Spleen (tissue), 11 donors: ENCODE results near the gene SMYD1. TPM values are rescaled to one million over a fixed set of nuclear protein-coding genes. Genes with fewer than 3 reads are reported as not detected.

ENCODE experiments used
- DNase-seq: peaks from one replicate; pipeline ENCODE4 v3.0.0-alpha.2; 2020
- H3K27ac ChIP-seq, 8 donors: fragments of 200-600 bp; sonication (generic) in 7 of 8; 1 replicate in 4 of 8; 2 replicates in 4 of 8; pipeline versions ENCODE4 v1.5.0 to v1.8.0; 2016 to 2021; ENCODE audit warnings: inconsistent platforms in 4 of 8, mild to moderate bottlenecking in 4 of 8, moderate library complexity in 1 of 8
- H3K27me3 ChIP-seq, 7 donors: fragments of 200-600 bp; sonication (generic) in 6 of 7; replicated peaks in 1 of 7; 1 replicate in 4 of 7; 2 replicates in 3 of 7; pipeline versions ENCODE4 v1.5.0 to v1.8.0; 2016 to 2021; ENCODE audit warnings: inconsistent platforms in 3 of 7, mild to moderate bottlenecking in 1 of 7
- H3K36me3 ChIP-seq, 6 donors: fragments of 200-600 bp; sonication (generic) in 5 of 6; 1 replicate in 4 of 6; 2 replicates in 2 of 6; pipeline versions ENCODE4 v1.5.0 to v1.8.0; 2016 to 2021; ENCODE audit warnings: inconsistent platforms in 2 of 6
- H3K4me1 ChIP-seq, 6 donors: fragments of 200-600 bp; sonication (generic) in 5 of 6; 1 replicate in 3 of 6; 2 replicates in 3 of 6; pipeline versions ENCODE4 v1.5.0 to v1.8.0; 2016 to 2021; ENCODE audit warnings: inconsistent platforms in 3 of 6
- H3K4me3 ChIP-seq, 8 donors: fragments of 200-600 bp; sonication (generic) in 7 of 8; 1 replicate in 4 of 8; 2 replicates in 4 of 8; pipeline versions ENCODE4 v1.5.0 to v1.8.0; 2016 to 2021; ENCODE audit warnings: inconsistent platforms in 4 of 8, mild to moderate bottlenecking in 4 of 8, moderate library complexity in 2 of 8
- H3K9me3 ChIP-seq, 8 donors: fragments of 200-600 bp; sonication (generic) in 7 of 8; 1 replicate in 4 of 8; 2 replicates in 4 of 8; pipeline versions ENCODE4 v1.5.0 to v1.8.0; 2016 to 2021; ENCODE audit warnings: inconsistent platforms in 4 of 8
- POLR2A ChIP-seq, 3 donors: fragments of 450-650 bp; IDR thresholded peaks; one replicate each; pipeline ENCODE4 v1.5.1; 2017; ENCODE audit warnings: antibody characterized with exemption in 3 of 3, mild to moderate bottlenecking in 1 of 3
- POLR2AphosphoS5 ChIP-seq, 3 donors: sonication (generic); formaldehyde crosslinking; IDR thresholded peaks; one replicate each; pipeline ENCODE4 v1.5.1; 2017; ENCODE audit warnings: antibody characterized with exemption in 3 of 3
- WGBS, 5 donors: extraction: QIAGEN DNeasy Blood & Tissue Kit in 3 of 5; methylation state at CpG; one replicate each; pipeline versions ENCODE4 v1.1.5 to v1.1.7; 2013 to 2018; 5-methylcytosine and 5-hydroxymethylcytosine counted together
- intact Hi-C: fragments of 100-400 bp; cut with DNase I; formaldehyde crosslinking; loops from one replicate; pipeline ENCODE4 v1.15.0; 2023; ENCODE audit warnings: low total_unique reads
- polyA plus RNA-seq, 3 donors: library from polyadenylated mRNA; stranded (reverse); fragments of 200-250 nt; gene quantifications; one replicate each; pipeline ENCODE4 v1.2.1, GENCODE V29; 2013
- total RNA-seq, 7 donors: library from RNA; depleted of rRNA in 3 of 7; stranded (reverse); fragments of >200 nt in 3 of 7; fragmentation: NEBNext Ultra II Directional in 4 of 7; extraction: Animal tissue kit (Norgen Biotek cat#: 25700) in 4 of 7; gene quantifications; one replicate each; pipeline versions ENCODE4 v1.1.0 to v1.2.1, GENCODE V29; 2016 to 2021
- TF ChIP-seq, protein P1 (sequence below), 11 experiments: fragments of 200-600 bp in 7 of 11; fragments of 450-650 bp in 4 of 11; sonication (generic) in 4 of 11; IDR thresholded peaks in 8 of 11; conservative IDR thresholded peaks in 3 of 11; 1 replicate in 7 of 11; 2 replicates in 4 of 11; pipeline versions ENCODE4 v1.4.0 to v1.8.0; 2016 to 2021; ENCODE audit warnings: antibody characterized with exemption in 11 of 11, inconsistent platforms in 4 of 11, mild to moderate bottlenecking in 1 of 11
- donor health status: healthy with polysubstance abuse.
- donor health status: DM: no; HTN: no; CAD: no; lungs with moderate emphysema.
- donor health status: DM: no; HTN: no; CAD: no.
- donor health status: Bipolar disorder and iron deficiency.
- donor health status: healthy.
- donor health status: DM: no; HTN: no; CAD: no.
- donor health status: DM: yes; HTN: yes; CAD: no.

The SMYD1 gene
- total and polyA plus RNA-seq, 10 donors = 0.02 to 0.07 TPM; not detected in 8

DNA sequence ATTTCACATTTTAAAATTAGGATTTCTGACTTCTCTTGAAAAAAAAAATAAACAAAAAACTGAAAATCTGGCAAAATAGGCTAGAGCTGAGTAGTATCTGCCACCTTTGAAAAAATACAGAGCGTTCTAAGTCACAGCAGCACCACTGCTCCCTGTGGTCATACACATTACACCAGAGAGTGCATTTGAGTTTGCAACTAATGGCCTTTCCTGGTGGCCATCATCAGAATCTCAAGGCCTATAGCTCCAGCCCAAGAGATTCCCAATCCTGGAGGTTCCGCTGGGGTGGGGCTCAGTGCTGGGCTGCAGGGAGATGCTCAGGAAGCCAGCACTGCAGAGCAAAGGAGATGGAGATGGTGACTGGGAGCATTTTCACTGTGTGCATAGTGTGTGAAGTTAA lies 17.5 kb downstream of the SMYD1 start:
- no peak overlapping the region for H3K27ac ChIP-seq
- H3K9me3 ChIP-seq = no peaks in the 10 kb centered on the region
- peaks cover 0 to 4% (median 0%) of the 10 kb centered on the region in 6 donors for H3K4me1 ChIP-seq
- WGBS, 5 donors = 89 to 99% (median 94%) methylated on average over 2 of the region's 2 CpGs
- H3K4me3 ChIP-seq = no peak overlapping the region
- H3K27me3 ChIP-seq = no peaks in the 10 kb centered on the region
- H3K36me3 ChIP-seq = no peaks in the 10 kb centered on the region
- DNase-seq = no peak
- TF ChIP-seq, protein P1, sequence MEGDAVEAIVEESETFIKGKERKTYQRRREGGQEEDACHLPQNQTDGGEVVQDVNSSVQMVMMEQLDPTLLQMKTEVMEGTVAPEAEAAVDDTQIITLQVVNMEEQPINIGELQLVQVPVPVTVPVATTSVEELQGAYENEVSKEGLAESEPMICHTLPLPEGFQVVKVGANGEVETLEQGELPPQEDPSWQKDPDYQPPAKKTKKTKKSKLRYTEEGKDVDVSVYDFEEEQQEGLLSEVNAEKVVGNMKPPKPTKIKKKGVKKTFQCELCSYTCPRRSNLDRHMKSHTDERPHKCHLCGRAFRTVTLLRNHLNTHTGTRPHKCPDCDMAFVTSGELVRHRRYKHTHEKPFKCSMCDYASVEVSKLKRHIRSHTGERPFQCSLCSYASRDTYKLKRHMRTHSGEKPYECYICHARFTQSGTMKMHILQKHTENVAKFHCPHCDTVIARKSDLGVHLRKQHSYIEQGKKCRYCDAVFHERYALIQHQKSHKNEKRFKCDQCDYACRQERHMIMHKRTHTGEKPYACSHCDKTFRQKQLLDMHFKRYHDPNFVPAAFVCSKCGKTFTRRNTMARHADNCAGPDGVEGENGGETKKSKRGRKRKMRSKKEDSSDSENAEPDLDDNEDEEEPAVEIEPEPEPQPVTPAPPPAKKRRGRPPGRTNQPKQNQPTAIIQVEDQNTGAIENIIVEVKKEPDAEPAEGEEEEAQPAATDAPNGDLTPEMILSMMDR (IDR thresholded peaks at IDR 0.05 in 8 of 11, conservative IDR thresholded peaks at IDR 0.05 in 3 of 11) = no peak
- TF ChIP-seq POLR2AphosphoS5 (IDR thresholded peaks at IDR 0.05) = no peak
- TF ChIP-seq POLR2A (IDR thresholded peaks at IDR 0.05) = no peak
- intact Hi-C loops = no loop called here

DNA sequence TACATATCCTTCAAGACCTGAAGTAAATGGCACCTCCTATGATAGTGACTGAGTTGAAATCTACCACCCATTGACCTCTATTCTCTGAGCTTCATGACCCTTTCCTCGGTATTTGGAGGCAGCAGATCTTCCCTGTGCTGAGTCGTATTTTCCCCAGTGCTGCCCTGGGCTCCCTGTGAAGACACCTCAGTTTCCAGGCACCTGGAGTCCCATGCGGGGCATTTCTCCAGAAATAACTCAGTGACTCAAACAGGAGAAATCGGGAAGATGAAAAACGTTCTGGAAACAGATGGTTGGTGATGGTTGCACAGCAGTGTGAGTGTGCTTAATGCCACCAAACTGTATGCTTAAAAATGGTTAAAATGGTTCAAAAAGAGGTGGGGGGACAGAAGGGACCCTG lies 18.0 kb downstream of the SMYD1 start:
- 80 to 88% (median 86%) methylated on average over 5 of the region's 5 CpGs for WGBS, 5 donors
- H3K36me3 ChIP-seq = no peaks in the 10 kb centered on the region
- TF ChIP-seq POLR2A (IDR thresholded peaks at IDR 0.05) = no peak
- TF ChIP-seq, protein P1 (IDR thresholded peaks at IDR 0.05 in 8 of 11, conservative IDR thresholded peaks at IDR 0.05 in 3 of 11) = no peak
- no peak for TF ChIP-seq POLR2AphosphoS5 (IDR thresholded peaks at IDR 0.05)
- no peaks in the 10 kb centered on the region for H3K27me3 ChIP-seq
- no peaks in the 10 kb centered on the region for H3K9me3 ChIP-seq
- peaks cover 0 to 9% (median 0%) of the 10 kb centered on the region in 6 donors for H3K4me1 ChIP-seq
- no peak for DNase-seq
- intact Hi-C loops = no loop called here
- no peak overlapping the region for H3K4me3 ChIP-seq
- no peak overlapping the region for H3K27ac ChIP-seq

DNA sequence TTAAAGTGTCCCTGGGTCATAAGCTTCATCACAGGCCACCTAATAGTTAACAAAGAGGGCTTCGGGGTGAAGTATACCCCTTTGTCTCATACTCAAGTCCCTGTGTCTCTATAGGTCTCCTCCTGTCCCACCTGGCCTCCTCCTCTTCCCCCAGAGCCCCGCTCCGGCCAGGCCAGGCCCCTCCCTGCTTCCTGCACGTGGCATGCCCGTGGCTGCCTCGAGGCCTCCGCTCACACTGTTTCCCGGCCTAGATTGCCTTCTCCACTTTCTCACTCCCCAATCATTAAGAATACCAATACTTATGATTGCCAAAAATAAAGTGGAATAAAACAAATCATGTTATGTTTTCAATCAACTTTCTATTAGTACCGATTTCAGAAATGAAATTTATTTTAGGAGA lies 18.8 kb downstream of the SMYD1 start:
- WGBS, 5 donors = 71 to 89% (median 82%) methylated on average over 9 of the region's 9 CpGs
- H3K36me3 ChIP-seq = no peaks in the 10 kb centered on the region
- no peaks in the 10 kb centered on the region for H3K27me3 ChIP-seq
- H3K9me3 ChIP-seq = no peaks in the 10 kb centered on the region
- no peak for DNase-seq
- intact Hi-C loops = no loop called here
- peaks cover 0 to 13% (median 0%) of the 10 kb centered on the region in 6 donors for H3K4me1 ChIP-seq
- no peak overlapping the region for H3K4me3 ChIP-seq
- H3K27ac ChIP-seq = no peak overlapping the region
- TF ChIP-seq POLR2AphosphoS5 (IDR thresholded peaks at IDR 0.05) (no peak), POLR2A (IDR thresholded peaks at IDR 0.05) (no peak)
- TF ChIP-seq, protein P1 (IDR thresholded peaks at IDR 0.05 in 8 of 11, conservative IDR thresholded peaks at IDR 0.05 in 3 of 11) = no peak

DNA sequence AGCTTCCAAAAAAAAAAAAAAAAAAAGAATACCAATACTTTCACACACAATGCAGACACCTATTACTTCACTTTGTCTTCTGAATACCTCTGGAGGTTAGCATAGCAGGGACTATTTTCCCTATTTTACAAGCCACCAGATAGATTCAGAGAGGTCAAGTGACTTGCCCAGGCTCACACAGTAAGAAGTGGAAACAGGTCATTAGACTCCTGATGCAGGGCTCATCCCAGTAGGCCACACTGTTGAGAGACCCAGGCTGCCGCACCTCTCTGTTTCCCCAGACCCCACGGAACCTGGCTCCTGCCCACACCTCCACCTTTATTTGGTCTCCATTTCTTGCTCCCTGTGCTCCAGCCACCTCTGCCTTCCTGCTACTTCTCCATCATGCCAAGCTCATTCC lies 19.4 kb downstream of the SMYD1 start:
- peaks cover 0 to 13% (median 0%) of the 10 kb centered on the region in 6 donors for H3K4me1 ChIP-seq
- 90 to 98% (median 93%) methylated on average over 2 of the region's 2 CpGs for WGBS, 5 donors
- TF ChIP-seq POLR2A (IDR thresholded peaks at IDR 0.05) = no peak
- TF ChIP-seq, protein P1 (IDR thresholded peaks at IDR 0.05 in 8 of 11, conservative IDR thresholded peaks at IDR 0.05 in 3 of 11) = no peak
- TF ChIP-seq POLR2AphosphoS5 (IDR thresholded peaks at IDR 0.05) = no peak
- H3K36me3 ChIP-seq = no peaks in the 10 kb centered on the region
- H3K27ac ChIP-seq = no peak overlapping the region
- H3K27me3 ChIP-seq = no peaks in the 10 kb centered on the region
- no peaks in the 10 kb centered on the region for H3K9me3 ChIP-seq
- no peak for DNase-seq
- intact Hi-C loops = no loop called here
- no peak overlapping the region for H3K4me3 ChIP-seq
